EL (cell line): Measurements from ENCODE around the gene UBR4.

Experiments
- DNase-seq: peaks from one replicate; pipeline ENCODE4 v3.0.0-alpha.2; 2016

UBR4 gene

GRCh38 chr1:19032701-19033514, 177.2 kb downstream of the UBR4 start:
- no peak for DNase-seq

- no peak for DNase-seq
These were observed 177.7 kb downstream of the UBR4 start for GRCh38 chr1:19032413-19032695.

GRCh38 chr1:19029191-19030085, 180.6 kb downstream of the UBR4 start:
- no peak for DNase-seq

DNA sequence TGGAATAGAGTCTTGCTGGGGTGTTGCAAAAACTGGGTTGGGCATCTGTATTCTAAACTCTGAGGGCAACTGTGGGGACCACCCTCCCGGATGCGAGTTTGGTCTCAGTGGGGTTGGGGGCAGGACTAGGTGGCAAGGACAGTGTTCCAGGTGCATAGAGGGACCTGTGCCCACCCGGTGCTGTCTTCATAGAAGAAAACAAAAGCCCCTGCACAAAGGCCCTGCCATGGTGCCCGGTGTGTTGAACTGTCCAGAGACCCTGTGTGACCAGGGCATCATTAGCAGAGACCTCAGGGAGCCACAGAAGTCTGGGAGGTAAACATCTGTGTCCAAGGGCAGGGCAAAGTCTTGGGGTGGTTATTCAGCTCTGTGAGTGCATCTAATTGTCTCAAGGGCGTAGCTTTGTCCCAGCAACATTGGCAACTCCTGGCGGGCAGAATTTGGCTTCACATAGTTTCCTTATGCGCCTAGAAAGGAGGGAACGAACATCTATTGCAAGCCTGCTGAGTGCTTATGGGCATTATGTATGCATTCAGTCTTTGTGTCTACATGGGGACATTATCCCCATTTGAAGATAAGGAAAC, 181.4 kb downstream of the UBR4 start:
- no peak for DNase-seq

GRCh38 chr1:19028110-19028509, 182.0 kb downstream of the UBR4 start:
- DNase-seq, result no peak
